ENCODE results near the gene CHAD. TPM values are rescaled to one million over a fixed set of nuclear protein-coding genes. Genes with fewer than 3 reads are reported as not detected.

The CHAD gene
- total and polyA plus RNA-seq, 2 of the 13 experiments (the other 11 are each of a cell fraction or from before 2014, with no cell fraction given) = 1.4 TPM; not detected in 1

DNA sequence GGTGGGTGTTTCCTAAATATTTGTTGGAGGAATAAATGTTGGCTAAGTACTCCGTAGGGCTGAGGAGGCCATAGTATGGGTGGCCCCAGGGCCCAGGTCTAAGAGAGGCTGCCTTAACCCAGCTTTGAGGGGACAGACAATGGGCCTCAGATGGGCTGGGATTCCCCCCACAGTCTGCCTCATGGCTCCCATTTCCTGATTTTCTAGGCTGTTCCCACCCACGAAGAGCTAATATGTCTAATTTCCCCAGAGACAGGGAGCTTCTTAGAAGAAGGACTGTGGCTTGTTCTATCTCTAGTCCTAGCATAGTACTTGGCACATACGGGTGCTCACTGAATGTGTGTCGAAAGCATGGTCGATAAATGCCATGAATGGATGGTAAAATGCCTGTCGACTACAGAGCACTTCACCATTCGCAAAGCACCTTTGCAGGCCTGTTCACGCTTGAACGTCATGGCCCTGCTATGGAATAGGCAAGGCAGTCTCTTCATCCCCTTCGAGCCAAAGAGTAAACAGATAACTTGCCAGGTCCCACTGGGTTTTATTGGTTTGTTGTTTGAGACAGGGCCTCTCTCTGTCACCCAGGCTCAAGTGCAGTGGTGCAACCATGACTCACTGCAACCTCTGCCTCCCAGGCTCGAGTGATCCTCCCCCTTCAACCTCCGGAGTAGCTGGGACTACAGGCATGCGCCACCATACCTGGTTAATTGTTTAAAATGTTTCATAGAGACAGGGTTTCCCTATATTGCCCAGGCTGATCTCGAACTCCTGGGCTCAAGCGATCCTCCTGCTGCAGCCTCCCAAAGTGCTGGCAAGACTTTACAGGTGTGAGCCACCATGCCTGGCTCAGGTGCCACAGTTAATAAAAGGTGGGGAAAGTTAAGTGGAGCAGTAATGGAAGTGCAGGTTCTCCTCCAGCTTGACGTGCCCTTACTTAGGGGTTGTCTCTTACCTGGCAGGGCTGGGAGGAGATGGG, 9.7 kb downstream of the CHAD start (continued):
- TF ChIP-seq, protein P1, sequence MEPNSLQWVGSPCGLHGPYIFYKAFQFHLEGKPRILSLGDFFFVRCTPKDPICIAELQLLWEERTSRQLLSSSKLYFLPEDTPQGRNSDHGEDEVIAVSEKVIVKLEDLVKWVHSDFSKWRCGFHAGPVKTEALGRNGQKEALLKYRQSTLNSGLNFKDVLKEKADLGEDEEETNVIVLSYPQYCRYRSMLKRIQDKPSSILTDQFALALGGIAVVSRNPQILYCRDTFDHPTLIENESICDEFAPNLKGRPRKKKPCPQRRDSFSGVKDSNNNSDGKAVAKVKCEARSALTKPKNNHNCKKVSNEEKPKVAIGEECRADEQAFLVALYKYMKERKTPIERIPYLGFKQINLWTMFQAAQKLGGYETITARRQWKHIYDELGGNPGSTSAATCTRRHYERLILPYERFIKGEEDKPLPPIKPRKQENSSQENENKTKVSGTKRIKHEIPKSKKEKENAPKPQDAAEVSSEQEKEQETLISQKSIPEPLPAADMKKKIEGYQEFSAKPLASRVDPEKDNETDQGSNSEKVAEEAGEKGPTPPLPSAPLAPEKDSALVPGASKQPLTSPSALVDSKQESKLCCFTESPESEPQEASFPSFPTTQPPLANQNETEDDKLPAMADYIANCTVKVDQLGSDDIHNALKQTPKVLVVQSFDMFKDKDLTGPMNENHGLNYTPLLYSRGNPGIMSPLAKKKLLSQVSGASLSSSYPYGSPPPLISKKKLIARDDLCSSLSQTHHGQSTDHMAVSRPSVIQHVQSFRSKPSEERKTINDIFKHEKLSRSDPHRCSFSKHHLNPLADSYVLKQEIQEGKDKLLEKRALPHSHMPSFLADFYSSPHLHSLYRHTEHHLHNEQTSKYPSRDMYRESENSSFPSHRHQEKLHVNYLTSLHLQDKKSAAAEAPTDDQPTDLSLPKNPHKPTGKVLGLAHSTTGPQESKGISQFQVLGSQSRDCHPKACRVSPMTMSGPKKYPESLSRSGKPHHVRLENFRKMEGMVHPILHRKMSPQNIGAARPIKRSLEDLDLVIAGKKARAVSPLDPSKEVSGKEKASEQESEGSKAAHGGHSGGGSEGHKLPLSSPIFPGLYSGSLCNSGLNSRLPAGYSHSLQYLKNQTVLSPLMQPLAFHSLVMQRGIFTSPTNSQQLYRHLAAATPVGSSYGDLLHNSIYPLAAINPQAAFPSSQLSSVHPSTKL (CRISPR knock-in tag; IDR thresholded peaks at IDR 0.05) = peak; percentile 78
- no peak for TF ChIP-seq KLF6 (CRISPR knock-in tag; IDR thresholded peaks at IDR 0.05)
- TF ChIP-seq ZNF180 (CRISPR knock-in tag; IDR thresholded peaks at IDR 0.05; ENCODE audit: borderline replicate concordance, low read depth) = no peak
- TF ChIP-seq, protein P2, sequence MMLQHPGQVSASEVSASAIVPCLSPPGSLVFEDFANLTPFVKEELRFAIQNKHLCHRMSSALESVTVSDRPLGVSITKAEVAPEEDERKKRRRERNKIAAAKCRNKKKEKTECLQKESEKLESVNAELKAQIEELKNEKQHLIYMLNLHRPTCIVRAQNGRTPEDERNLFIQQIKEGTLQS (CRISPR knock-in tag; IDR thresholded peaks at IDR 0.05) = peak; percentile 94
- no peak for TF ChIP-seq PHB2 (IDR thresholded peaks at IDR 0.05; ENCODE audit: partially characterized antibody)
- TF ChIP-seq, protein P3, sequence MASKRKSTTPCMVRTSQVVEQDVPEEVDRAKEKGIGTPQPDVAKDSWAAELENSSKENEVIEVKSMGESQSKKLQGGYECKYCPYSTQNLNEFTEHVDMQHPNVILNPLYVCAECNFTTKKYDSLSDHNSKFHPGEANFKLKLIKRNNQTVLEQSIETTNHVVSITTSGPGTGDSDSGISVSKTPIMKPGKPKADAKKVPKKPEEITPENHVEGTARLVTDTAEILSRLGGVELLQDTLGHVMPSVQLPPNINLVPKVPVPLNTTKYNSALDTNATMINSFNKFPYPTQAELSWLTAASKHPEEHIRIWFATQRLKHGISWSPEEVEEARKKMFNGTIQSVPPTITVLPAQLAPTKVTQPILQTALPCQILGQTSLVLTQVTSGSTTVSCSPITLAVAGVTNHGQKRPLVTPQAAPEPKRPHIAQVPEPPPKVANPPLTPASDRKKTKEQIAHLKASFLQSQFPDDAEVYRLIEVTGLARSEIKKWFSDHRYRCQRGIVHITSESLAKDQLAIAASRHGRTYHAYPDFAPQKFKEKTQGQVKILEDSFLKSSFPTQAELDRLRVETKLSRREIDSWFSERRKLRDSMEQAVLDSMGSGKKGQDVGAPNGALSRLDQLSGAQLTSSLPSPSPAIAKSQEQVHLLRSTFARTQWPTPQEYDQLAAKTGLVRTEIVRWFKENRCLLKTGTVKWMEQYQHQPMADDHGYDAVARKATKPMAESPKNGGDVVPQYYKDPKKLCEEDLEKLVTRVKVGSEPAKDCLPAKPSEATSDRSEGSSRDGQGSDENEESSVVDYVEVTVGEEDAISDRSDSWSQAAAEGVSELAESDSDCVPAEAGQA (IDR thresholded peaks at IDR 0.05; ENCODE audit: low read depth) = 0 out of 2 replicates have a peak, but pooled peaks have one; percentile 23
- TF ChIP-seq, protein P3 (CRISPR knock-in tag; IDR thresholded peaks at IDR 0.05; ENCODE audit: borderline replicate concordance) = no peak
- TF ChIP-seq RXRA (CRISPR knock-in tag; IDR thresholded peaks at IDR 0.05) = peak; percentile 72
- no peak for TF ChIP-seq ZNF891 (CRISPR knock-in tag; IDR thresholded peaks at IDR 0.05)
- TF ChIP-seq, protein P4, sequence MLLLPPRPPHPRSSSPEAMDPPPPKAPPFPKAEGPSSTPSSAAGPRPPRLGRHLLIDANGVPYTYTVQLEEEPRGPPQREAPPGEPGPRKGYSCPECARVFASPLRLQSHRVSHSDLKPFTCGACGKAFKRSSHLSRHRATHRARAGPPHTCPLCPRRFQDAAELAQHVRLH (CRISPR knock-in tag; IDR thresholded peaks at IDR 0.05; ENCODE audit: borderline replicate concordance, low read depth) = peak; percentile 86
- TF ChIP-seq, protein P5, sequence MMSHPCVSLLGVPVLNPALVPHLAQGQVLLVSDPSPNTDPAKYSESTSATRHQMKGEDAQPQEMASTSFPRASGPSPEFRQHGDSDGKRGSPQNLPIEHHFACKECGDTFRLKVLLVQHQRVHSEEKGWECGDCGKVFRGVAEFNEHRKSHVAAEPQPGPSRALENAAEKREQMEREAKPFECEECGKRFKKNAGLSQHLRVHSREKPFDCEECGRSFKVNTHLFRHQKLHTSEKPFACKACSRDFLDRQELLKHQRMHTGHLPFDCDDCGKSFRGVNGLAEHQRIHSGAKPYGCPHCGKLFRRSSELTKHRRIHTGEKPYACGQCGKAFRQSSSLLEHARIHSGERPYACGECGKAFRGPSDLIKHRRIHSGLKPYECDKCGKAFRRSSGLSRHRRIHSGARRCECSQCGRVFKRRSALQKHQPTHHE (CRISPR knock-in tag; IDR thresholded peaks at IDR 0.05; ENCODE audit: borderline replicate concordance) = peak; percentile 61; the same call in 1 of the 2 replicates
- TF ChIP-seq HOXA9 (CRISPR knock-in tag; IDR thresholded peaks at IDR 0.05; ENCODE audit: borderline replicate concordance) = 0 out of 2 replicates have a peak, but pooled peaks have one; percentile 17
- peak; percentile 76 for TF ChIP-seq HOXA3 (CRISPR knock-in tag; IDR thresholded peaks at IDR 0.05)
- peak; percentile 62; the same call in 1 of the 2 replicates for TF ChIP-seq ZNF3 (CRISPR knock-in tag; IDR thresholded peaks at IDR 0.05)
